HG03064 (cell line): ENCODE results near the gene MTHFD1L.

Source experiments
- ATAC-seq: cut with Tn5 transposase; IDR thresholded peaks from one replicate; pipeline ENCODE4 v1.9.1; 2021; ENCODE audit warnings: low read depth; ENCODE audit not compliant: unreplicated experiment

Gene MTHFD1L

GRCh38 chr6:150981095-150981494 lies 115.6 kb downstream of the MTHFD1L start:
- no peak for ATAC-seq

DNA sequence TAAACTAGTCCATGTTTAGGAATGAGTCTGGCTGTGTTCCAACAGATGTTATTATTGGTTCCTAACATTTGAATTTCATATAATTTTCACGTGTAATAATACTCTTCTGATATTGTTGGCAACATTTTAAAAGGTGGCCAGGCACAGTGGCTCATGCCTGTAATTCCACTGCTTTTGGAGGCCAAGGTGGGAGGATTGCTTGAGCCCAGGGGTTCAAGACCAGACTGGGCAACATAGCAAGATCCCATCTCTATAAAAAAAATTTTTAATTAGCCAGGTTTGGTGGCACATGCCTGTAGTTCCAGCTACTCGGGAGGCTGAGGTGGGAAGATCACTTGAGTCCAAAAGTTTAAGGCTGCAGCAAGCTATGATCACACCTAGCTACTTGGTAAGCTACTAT lies 116.2 kb downstream of the MTHFD1L start:
- ATAC-seq, result no peak

GRCh38 chr6:150987371-150987828 lies 121.9 kb downstream of the MTHFD1L start:
- ATAC-seq, result peak; percentile 63

DNA sequence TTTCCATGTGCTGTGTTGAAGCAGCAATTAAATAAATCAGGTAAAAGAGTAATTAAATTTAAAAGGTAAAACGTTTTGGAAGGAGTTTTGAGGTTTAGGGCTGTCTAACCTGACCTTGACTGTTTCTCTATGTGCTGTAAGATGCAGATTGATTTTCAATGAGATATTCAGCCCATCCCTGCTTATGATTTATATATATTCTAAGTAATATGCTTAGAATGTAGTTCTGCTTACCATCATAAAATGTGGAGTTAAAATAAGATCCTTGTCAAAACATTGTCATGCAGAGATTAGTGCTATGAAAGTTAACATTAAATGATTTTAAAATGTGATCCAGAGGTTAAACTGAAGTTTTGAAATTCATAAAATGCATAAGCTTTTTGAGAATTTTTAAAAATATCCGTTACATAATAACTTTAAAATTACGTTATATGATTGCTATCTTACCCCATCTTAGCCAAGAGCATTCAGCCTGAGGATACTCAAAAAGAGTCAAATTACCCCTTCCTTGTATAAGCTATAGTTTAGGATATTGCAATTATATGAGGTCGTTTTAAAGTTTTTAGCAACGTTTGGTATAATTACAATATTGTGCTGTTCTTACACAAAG lies 122.5 kb downstream of the MTHFD1L start:
- no peak for ATAC-seq

DNA sequence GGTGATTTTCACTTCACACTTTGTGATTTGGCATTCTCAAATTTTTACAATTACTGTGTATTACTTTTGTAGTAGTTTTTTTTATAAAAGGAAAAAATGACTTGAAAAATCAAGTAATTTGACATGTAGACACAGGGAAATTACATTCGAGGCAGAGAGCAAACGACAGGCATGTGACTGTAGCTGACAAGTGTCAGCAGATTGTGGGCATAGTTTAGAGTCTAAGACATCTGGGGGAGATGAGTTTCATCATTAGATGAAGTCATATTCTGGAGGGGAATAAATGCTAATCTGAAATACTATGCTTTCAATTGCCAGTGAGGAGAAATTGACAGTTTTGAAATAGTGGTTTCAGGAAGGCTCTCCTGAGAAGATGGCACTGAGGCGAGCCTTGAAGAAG lies 126.0 kb downstream of the MTHFD1L start:
- no peak for ATAC-seq

DNA sequence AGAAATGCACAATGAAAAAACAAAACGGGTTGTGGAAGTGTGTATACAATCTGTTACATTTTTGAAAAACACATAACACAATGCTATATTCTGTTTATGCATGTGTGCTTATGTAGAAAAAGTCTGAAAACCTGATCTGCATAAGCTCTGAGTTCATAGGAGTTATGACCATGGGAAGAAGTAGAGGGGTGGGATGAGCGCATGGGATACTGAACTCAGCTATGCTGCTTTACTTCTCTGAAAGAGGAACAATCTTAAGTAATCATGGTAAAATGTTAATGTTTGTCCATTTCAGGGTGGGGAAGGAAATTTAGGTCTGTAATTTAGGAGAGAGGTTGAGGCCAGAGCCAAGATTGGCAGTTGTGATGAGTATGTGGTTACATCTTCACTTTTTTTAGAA lies 126.8 kb downstream of the MTHFD1L start:
- no peak for ATAC-seq

GRCh38 chr6:150992703-150993102 lies 127.2 kb downstream of the MTHFD1L start:
- no peak for ATAC-seq

- no peak for ATAC-seq
These were observed 127.8 kb downstream of the MTHFD1L start for GRCh38 chr6:150993253-150993652.

GRCh38 chr6:150994026-150994425 lies 128.5 kb downstream of the MTHFD1L start:
- ATAC-seq, result no peak

DNA sequence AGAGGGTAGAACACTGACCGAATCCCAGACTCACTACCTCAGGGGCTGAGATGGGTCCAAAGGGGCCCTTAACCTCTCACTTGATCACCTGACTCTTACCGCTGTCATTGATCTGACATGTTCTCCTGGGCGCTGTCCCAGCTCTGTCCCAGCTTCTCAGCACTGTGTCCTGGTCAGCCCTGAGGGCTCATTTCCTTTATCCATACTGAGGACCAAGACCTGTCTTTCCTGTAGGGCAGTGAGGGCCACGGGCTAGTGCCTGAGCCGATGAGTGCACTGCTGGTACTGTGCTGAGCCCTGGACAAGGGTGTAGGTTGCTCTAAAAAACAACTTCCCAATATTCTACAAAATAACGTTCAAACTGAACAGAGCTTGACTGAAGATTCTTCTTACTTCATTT lies 131.5 kb downstream of the MTHFD1L start:
- ATAC-seq, result no peak

GRCh38 chr6:150999107-150999506 lies 133.6 kb downstream of the MTHFD1L start:
- no peak for ATAC-seq

DNA sequence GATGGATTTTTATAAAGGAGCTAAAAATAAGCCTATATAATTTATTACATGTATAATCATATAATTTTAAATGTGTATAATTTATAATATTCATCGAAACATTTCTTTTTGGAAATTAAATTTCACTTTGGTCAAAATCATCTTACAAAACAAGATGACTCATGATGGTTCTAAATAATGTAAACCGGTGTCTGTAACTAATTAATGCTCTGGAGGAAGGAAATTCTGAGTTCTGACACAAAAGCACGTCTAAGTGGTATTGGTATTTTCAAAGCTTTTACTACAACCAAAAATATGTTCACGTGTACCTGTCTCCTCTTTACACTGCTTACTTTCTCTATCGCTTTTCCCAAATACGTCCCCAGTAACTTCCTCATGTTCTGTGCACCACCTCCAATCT lies 134.1 kb downstream of the MTHFD1L start:
- ATAC-seq, result no peak

GRCh38 chr6:151001387-151002056 lies 136.0 kb downstream of the MTHFD1L start:
- ATAC-seq, result peak; percentile 68

DNA sequence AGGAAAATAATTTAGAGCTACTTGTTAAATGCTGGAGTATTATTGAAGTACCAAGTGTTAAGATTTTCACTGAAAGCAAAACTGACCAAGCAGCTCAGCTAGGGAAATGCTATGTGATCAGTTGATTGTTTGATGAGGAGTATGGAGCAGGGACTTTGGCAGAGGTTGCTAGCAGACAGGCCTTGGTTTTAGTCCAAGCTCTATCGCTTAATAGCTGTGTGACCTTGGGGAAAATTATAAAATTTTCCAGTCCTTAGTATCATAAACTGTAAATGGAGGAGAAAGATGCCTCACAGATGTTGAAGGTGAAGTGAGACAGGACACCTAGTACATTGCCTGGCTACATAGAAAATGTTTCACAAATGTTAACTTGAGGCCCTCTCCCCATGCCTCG lies 136.6 kb downstream of the MTHFD1L start:
- ATAC-seq, result no peak

- no peak for ATAC-seq
These were observed 137.0 kb downstream of the MTHFD1L start for GRCh38 chr6:151002491-151002935.

DNA sequence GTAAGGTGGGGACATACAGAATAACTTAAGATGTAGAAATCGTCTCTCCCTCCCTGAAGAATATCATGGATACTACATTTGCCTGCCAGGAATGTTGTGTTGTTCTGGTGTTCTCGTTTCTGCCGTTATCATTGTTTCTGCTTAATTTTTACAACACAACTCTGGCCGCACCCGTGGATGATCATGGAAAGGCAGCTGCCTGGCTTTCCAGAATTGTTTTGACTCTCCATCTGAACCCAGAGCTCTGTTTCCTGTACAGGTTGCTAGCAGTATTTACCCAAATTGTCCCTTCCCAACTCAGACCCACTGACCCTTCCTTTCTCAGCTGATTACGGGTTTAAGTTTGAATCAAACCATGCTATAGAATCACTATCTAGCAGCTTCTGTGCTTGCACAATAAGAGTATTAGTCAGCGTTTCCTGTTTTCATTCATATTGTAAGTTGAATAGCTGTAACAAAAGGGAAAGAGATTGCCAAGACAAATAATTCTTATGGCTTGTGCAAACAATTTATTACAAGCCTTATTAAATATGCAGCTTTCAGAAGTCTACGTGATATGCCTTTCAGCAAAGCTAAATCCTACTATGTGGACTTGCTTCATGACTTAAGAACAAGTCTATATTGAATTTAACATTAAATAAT lies 139.0 kb downstream of the MTHFD1L start:
- ATAC-seq, result no peak

DNA sequence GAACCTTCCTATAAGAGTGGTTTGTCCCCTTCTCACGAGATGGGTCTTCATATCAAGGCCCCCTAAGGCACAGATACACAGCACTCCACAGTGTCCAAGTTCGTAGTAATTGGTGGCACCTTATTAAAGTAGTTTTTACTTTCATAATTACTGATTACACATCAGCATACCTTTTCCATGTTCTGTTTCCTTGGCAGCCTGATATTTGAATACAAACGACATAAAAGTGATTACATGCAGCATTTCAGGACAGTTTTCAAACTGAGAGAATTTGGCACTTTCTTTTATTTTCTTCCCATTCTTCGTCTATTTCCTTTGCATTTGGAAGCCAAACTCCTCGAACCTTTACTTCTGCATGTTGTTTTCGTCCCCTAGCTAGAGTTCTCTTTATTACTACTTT lies 139.7 kb downstream of the MTHFD1L start:
- ATAC-seq, result no peak

DNA sequence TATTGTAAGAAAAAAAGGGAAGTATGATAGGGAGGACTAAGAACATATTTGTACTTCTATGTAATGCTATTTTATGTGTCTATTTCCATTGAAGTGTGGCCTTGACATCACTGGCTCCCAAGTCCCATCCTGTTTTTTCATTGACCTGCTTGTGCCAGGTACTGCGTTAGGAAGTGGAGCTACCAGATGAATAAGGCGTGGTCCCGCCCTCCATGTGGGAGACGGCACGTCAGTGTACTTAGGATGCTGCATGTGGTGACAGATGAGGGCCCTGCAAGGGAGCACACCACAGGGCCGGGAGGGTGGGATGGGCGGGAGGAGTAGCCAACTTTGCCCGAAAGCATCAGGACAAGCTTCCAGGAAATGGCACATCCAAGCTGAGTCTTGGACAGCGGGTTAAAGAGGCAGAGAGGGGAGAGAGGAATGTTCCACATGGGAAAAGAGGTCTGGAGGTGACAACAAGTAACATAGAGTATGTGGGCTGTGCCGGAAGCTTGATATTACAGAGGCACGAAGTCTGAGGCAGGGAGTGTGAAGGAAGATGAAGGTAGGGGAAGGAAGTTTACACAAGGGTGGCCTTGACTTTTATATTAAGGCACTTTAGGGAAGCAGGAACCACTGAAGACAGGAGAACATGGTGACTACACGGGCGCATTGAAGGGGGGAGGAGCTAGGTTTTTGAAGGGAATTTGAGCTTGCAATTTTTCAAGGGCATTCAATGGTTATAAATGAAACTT lies 140.6 kb downstream of the MTHFD1L start:
- no peak for ATAC-seq

DNA sequence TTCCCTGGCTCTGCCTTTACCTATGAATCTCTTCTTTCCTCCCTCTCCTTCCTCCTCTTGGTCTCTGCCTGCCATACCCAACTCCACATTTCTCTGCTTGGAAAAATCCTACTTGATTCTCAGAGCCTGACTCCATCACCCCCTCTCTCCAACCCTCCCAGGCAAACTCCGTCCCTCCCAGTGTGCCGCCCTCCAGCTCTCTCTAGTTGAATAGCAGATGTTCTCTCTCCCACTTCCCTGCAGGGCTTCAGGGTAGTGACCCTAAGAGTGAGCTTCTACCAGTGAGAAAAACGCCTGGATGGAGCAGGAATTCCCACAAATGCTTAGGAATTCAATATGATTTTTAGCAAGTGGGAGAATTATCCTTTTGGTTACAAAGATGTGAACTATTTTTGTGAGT lies 141.6 kb downstream of the MTHFD1L start:
- no peak for ATAC-seq

DNA sequence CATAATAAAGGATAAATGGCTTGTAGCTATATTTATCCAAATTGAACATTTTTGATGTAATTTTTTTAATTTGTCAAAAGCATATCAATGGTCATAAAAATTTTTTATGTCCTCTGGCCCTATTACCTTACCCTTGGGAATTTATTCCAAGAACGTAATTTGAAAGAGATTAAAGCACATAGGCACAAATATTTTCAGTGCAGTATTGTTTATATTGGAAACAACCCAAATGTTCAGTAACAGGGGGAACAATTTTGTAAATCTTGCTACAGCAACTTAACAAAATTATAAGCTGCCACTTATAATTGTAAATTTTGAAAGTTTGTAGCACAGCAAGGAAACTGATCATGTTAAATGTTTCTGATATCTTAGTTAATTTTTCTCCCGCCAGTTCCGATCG lies 142.4 kb downstream of the MTHFD1L start:
- ATAC-seq, result no peak

DNA sequence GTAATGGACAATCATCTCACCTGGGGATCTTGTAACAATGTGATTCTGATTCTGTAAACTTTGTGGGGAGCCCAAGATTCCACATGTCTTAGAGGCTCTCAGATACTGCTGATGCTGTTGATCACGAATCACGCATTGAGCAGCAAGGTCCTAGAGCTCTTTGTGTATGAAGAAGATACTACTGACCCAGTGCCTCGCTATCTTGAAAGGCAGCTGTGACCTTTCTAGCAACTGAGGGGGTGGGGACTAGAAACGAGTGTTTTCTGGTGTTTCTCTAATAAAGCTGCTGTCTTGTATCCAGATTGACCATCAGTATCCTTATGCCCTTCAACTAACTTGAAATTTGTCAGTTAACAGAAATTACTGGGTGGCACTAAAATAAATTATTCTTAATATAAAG lies 142.9 kb downstream of the MTHFD1L start:
- ATAC-seq, result no peak
